ENCODE measurements around the gene NPFF. TPM values are rescaled to one million over a fixed set of nuclear protein-coding genes. Genes with fewer than 3 reads are reported as not detected.

The NPFF gene
- total RNA-seq, 1 donor = not detected

DNA sequence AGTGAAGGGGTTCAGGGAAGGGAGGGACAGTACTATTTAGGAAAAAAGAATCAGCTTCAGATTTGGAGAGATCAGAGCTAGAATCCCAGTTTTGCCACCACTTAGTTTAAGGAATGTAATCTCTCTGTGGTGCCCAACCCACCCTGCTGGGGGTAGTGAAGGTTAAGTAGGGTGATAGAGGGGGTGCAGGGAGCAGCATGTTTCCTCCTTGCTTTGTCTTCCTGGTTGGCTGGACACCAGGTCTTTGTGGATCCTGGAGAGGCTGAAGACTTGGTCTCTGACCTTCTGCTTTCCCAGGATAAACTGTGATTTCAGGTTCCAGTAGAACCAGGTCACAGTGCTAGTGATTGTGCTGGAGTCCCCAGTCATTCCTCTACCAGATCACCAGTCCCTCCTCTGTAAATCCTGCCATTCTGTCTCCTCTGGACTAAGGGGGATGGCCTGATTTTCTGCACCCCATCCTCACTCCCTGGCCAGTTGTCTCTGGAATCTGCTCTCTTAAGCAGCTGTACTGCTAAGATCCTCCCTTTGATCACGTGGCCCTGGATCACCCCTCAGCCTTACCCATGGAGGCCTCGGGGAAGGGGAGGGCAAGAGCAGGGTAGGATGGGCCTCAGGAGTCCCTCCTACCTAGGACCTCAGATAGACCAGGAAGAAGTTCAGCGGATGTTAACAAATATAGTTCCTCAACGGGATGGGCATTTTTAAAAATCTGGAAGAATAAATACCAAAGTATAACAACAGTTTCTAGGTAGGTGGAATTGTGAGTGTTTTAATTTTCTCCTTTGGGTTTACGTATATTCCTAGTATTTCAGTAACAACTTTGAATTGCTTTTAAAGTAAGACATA lies 11.2 kb downstream of the NPFF start:
- peak; percentile 93 for DNase-seq (ENCODE audit: low read depth)
- TF ChIP-seq, protein P1, sequence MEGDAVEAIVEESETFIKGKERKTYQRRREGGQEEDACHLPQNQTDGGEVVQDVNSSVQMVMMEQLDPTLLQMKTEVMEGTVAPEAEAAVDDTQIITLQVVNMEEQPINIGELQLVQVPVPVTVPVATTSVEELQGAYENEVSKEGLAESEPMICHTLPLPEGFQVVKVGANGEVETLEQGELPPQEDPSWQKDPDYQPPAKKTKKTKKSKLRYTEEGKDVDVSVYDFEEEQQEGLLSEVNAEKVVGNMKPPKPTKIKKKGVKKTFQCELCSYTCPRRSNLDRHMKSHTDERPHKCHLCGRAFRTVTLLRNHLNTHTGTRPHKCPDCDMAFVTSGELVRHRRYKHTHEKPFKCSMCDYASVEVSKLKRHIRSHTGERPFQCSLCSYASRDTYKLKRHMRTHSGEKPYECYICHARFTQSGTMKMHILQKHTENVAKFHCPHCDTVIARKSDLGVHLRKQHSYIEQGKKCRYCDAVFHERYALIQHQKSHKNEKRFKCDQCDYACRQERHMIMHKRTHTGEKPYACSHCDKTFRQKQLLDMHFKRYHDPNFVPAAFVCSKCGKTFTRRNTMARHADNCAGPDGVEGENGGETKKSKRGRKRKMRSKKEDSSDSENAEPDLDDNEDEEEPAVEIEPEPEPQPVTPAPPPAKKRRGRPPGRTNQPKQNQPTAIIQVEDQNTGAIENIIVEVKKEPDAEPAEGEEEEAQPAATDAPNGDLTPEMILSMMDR (IDR thresholded peaks at IDR 0.05; ENCODE audit: insufficient read depth, low read depth, low read length) = no peak
- H3K4me3 ChIP-seq (ENCODE audit: low read depth, low read length) = peak overlapping the region; percentile 45

- H3K4me3 ChIP-seq (ENCODE audit: low read depth, low read length) = peak overlapping the region; percentile 59
- DNase-seq (ENCODE audit: low read depth) = no peak
- TF ChIP-seq, protein P1 (IDR thresholded peaks at IDR 0.05; ENCODE audit: insufficient read depth, low read depth, low read length) = no peak
These were observed 13.5 kb downstream of the NPFF start for GRCh38 chr12:53493610-53494391.

- peak overlapping the region; percentile 59 for H3K4me3 ChIP-seq (ENCODE audit: low read depth, low read length)
- TF ChIP-seq, protein P1 (IDR thresholded peaks at IDR 0.05; ENCODE audit: insufficient read depth, low read depth, low read length) = no peak
- DNase-seq (ENCODE audit: low read depth) = peak; percentile 91
These were observed 14.3 kb downstream of the NPFF start for GRCh38 chr12:53492830-53493609.

DNA sequence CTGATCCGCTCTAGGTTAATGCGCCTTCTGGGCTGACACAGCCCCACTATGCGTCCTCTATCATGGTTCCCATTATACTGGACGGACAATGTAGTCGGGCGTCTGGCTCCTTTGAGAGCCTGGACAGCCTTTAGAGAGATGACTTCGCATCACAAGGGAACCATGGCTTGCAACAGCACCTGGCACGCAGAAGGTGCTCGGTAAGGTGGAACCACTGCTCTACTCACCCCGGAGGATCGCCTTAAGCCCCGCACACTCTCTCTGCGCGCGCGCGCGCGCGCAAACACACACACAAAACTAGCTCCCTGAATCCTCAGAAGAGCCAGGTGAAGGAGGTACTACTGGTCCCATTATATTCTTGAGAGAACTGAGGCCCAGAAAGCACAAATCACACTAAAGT lies 15.1 kb downstream of the NPFF start:
- DNase-seq (ENCODE audit: low read depth) = no peak
- peak overlapping the region; percentile 59 for H3K4me3 ChIP-seq (ENCODE audit: low read depth, low read length)
- TF ChIP-seq, protein P1 (IDR thresholded peaks at IDR 0.05; ENCODE audit: insufficient read depth, low read depth, low read length) = no peak

- no peak for DNase-seq (ENCODE audit: low read depth)
- TF ChIP-seq, protein P1 (IDR thresholded peaks at IDR 0.05; ENCODE audit: insufficient read depth, low read depth, low read length) = no peak
- no peak overlapping the region for H3K4me3 ChIP-seq (ENCODE audit: low read depth, low read length)
These were observed 17.9 kb downstream of the NPFF start for GRCh38 chr12:53489242-53489864.

Measured in fibroblast of villous mesenchyme (primary cell).